ENCODE data around the gene NOTCH2.
"Not testable (repeated sequence)": the region's sequence is repeated elsewhere in the genome, so short reads cannot be mapped to it uniquely, and the experiment has no call there.

The NOTCH2 gene

GRCh38 chr1:120048208-120048607, 21.3 kb downstream of the NOTCH2 start:
- peak; percentile 20 for DNase-seq

GRCh38 chr1:120041771-120042170, 27.7 kb downstream of the NOTCH2 start:
- not testable (repeated sequence) for DNase-seq

DNA sequence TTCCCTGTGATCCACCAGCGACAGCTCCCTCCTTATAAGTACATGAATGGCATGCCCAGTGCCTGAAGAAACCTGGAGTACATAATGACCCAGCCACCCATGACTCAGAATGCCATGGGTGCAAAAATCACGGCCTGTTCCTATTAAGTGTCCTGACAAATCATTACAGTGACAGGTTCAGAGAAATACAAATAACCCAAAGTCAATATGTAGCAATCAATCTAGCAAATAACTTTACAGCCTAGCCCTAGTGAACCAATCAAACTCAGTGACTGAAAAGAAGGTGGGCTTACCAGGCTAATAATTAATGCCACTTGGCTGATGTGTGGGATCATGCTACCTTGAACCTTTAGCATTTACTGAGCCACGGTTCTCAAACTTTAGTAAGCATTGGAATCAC, 37.2 kb downstream of the NOTCH2 start:
- DNase-seq, result not testable (repeated sequence)

DNA sequence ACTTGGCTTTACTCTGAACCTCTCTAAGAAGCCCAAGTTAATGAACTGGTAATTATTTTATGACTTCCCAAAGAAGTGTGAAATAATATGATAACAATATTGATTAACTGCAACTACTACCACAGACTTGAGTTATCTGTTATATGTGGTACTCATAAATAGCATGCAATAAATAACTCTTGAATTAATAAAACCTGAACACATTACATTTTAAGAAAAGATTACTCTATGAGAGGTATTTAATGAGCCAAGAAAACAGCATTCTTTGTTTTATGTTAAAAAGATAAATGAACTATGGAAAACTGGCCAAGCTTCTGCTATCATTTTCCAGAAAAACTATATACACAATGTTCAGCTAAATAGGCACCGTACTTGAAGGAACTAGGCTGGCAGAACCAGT, 45.7 kb downstream of the NOTCH2 start:
- DNase-seq, result not testable (repeated sequence)

- DNase-seq, result not testable (repeated sequence)
These were observed 54.5 kb downstream of the NOTCH2 start for GRCh38 chr1:120014978-120015377.

DNA sequence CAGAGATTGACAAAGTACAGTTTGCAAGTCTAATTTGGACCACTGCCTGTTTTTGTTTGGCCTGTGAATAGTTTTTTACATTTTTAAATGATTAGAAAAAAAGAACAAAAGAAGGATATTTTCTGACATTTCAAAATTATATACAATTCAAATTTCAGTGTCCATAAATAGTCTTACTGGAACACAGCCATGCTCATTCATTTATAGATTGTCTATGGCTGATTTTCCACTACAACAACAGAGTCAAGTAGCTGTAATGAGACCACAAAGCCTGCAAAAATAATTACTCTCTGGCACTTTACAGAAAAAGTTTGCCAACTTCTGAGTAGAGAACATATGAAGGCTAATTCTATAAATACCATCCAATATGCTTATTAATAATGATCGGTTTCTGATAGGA, 61.1 kb downstream of the NOTCH2 start:
- not testable (repeated sequence) for DNase-seq

DNA sequence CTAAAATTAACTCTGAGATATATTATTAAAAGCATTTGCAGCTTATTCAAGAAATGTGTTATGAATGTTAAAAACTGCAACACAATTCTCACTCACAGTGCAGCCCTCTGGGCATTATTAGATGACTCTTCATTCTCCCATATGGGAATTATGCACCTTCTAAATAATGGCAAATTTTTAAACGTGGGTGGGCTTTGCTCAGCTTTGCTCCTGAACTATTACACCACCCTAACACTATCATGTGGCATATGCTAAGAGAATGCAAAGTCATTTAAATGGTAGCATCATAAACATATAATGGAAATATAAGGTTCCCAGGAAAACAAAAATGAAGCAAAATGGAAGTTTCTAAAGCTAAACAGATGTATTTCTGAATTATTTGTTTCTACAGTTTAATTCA, 61.6 kb downstream of the NOTCH2 start:
- DNase-seq, result not testable (repeated sequence)

DNA sequence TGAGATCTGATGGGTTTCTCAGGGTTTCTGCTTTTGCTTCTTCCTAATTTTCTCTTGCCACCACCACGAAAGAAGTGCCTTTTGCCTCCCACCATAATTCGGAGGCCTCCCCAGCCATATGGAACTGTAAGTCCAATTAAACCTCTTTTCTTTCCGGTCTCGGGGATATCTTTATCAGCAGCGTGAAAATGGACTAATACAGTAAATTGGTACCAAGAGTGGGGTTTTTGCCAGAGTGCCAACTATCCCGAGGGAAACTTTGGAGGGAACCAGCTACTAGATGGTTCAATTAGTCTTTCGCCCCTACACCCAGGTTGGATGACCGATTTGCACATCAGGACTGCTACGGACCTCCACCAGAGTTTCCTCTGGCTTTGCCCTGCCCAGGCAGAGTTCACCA, 68.4 kb downstream of the NOTCH2 start:
- not testable (repeated sequence) for DNase-seq

- DNase-seq, result not testable (repeated sequence)
These were observed 72.6 kb downstream of the NOTCH2 start for GRCh38 chr1:119996731-119997312.

- not testable (repeated sequence) for DNase-seq
These were observed 73.5 kb downstream of the NOTCH2 start for GRCh38 chr1:119995975-119996374.

GRCh38 chr1:119988306-119989062, 81.0 kb downstream of the NOTCH2 start:
- DNase-seq, result peak; percentile 42

DNA sequence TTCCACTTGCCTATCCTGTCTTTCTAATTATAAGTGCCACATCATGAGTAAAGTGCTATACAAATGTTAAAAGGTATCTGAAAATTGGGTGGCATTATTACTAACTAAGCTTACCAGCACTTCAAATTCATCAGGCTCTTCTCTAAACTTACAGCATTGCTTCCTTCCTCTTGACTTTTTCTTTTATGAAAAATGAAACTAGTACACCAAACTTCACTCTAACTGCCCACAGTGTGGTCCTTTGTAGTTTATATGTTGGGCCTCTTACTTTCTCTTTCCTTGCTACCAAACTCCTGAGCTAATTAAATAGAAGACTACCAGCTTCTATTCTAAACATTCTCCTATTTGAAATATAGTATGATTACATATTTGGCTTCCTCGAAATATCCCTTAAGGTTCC, 81.8 kb downstream of the NOTCH2 start:
- DNase-seq, result no peak

GRCh38 chr1:119987112-119987511, 82.3 kb downstream of the NOTCH2 start:
- peak; percentile 94 for DNase-seq

DNA sequence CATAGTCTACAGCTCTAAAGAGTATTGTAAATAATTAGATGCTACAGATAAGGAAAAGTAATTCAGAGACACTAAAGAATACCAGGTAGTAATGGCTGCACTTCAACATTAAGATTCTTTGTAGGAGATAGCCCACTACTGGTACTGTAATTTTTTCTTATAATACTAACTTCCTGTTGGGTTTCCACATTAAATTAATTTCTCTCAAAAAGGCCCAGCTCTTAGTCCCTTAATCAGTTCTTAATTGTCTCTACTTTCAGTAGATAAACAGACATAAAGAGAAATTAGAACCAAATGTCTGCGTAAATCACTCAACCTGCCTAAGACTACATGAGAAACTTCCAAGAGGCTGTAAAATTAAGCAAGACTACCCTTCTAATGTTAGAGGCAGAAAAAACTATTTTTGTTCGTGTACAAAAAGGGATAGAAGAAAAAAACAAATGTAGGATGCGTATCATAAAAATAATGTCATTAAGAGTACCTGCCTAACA, 83.4 kb downstream of the NOTCH2 start:
- peak; percentile 21 for DNase-seq

DNA sequence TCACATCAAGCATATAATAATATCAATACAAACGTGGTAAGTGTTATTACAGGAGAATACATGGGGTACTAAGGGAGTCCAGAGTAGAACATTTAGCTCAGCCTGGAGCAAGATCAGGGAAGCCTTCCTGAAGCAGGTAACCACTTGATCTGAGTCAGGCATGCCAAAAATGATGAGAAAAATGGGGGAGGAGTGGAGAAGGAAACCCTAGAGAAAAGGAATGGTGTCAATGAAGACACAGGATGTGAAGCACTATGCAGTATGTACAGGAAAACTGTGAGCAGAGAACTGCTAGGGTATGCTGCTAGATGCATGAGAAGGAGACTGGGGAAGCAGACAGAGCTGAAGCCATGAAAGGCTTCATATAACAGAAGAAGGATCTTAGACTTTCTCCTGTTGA, 84.7 kb downstream of the NOTCH2 start:
- DNase-seq, result peak; percentile 29

DNA sequence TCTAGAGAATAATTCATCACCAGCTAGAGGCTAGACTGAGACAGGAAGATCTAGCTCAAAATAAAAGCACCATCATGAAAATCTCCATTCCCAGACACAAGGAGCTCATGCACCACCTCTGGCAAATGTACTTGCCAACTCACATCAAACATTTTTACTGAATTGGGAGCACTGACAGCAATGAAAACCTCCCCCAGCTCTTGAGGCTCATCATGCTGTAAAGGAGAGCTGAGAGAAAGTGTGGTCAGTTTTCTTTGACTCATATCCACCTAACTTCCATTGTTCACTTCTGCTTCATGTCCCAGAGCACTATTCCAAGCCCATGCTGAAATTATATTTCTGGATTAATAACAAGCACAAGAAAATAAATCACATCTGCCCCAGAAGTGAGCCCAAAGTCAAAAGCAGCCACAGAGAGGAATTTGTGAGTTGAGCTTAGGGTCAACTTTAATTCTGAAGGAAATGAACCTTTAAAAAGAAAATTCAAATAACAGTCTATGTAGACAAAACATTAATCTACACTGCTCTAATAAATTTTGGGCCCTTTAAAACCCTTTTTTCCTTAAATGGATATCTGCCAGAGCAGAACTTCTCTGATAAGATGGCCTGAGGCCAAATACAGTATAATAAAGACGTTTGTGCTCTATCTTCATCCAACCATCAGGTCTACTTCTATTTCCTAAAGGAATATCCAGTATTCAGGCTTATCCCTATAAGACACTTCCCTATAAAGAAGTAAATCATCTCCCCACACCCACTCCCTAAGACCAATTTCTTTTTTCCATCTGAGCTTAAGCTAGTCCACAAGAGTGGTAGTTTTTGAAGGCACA, 87.3 kb downstream of the NOTCH2 start:
- peak; percentile 76 for DNase-seq

- no peak for DNase-seq
These were observed 88.0 kb downstream of the NOTCH2 start for GRCh38 chr1:119981496-119981895.

- DNase-seq, result peak; percentile 31
These were observed 91.4 kb downstream of the NOTCH2 start for GRCh38 chr1:119978018-119978505.

DNA sequence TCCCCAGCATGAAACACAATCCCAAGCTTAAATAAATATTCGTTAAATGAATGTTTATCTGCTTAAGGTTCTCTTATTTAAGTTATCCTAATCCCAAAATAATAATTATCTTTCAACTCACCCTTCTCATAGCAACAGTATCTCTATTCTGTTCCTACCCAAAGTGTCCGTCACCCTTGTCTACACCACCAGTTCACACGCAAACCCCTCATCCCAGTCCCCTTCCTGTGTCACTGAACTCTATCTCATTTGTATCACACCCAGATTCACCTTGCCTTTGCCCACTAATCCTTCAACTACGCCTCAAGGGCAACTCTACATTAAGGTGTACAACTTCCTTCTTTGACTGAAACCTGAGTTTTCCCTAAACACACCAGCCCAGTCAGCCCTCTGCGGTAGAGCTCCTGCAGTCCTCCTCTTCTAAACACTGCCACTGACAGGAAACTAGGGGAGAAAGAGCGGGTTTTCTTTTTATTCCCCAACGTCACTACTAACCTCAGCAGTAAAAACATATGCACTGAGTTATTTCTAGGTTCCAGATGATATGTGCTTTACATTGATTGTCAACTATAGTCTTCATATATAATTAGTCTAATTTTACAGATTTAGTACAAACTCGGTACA, 92.2 kb downstream of the NOTCH2 start:
- not testable (repeated sequence) for DNase-seq

- not testable (repeated sequence) for DNase-seq
These were observed 93.7 kb downstream of the NOTCH2 start for GRCh38 chr1:119975582-119976254.

DNA sequence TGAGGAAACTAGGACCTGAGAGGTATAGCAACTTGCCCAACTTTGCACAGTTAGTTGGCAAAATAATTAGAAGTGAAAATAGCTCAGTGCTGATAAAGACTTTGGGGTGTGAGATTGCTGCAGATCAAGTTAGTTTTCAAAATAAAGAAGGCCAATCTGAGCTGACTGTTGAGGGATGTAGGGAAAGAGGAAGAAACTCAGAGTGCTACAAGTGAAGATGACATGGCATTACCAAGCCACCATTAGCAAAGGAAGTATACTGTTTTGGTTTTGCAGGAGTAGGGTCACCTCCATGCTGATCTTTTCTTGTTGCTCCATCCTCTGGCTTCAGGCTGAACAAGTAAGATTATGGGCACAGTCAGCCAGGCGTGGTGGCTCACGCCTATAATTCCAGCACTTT, 94.5 kb downstream of the NOTCH2 start:
- no peak for DNase-seq

DNA sequence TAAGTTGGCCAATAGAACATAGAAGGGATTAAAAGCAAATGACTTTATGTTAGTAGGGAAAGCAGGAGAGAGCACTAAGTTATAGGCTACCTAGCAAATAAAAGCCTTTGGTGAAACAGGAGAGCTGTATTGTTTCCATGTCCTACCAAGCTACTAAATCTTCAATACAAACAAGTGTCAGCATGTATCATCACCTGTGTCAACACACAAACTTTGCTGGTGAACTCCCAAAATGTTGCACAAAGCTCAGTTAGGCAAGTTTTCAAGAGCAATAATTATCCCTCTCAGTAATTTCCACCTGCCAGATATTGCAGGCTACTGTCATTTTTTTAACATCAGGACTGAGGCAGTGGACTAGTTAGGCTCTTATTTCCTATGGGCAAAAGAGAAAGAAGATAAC, 95.4 kb downstream of the NOTCH2 start:
- DNase-seq, result no peak

All from fibroblast of skin of right quadriceps (primary cell).